ENCODE measurements around the gene TADA2B. TPM values are rescaled to one million over a fixed set of nuclear protein-coding genes. Genes with fewer than 3 reads are reported as not detected.

The TADA2B gene
- total RNA-seq, 2 donors from 2014 or later: 17.3 to 17.5 TPM

DNA sequence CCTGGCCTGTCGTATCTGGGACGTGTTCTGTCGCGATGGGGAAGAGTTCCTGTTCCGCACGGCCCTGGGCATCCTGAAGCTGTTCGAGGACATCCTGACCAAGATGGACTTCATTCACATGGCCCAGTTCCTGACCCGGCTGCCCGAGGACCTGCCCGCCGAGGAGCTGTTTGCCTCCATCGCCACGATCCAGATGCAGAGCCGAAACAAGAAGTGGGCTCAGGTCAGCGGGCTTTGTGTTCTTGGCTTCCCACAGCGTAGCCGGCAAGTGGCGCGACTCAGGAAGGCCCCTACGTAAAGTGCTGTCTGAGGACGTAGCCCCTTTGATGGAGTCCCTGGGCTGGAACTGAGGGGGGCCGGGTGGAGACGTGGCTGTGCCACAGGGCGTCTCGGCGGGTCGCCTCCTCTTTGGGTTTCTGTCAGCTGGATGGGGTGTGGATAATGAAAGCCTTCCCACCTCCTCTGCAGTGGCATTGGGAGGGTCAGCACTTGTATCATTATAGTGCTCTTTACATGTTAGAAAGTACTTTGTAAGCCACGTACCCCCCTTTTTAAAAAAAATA lies 18.1 kb upstream of the TADA2B start:
- H3K4me3 ChIP-seq (ENCODE audit: low read length): no peak overlapping the region
- peak overlapping the region; percentile 7 for H3K27ac Mint-ChIP-seq
- H3K27me3 Mint-ChIP-seq (ENCODE audit: insufficient read depth): no peaks in the 10 kb centered on the region
- H3K4me1 ChIP-seq (ENCODE audit: control insufficient read depth, insufficient read depth, low read length): no peaks in the 10 kb centered on the region
- H3K4me1 Mint-ChIP-seq: peaks cover 2% of the 10 kb centered on the region
- no peak for TF ChIP-seq CTCF (conservative IDR thresholded peaks at IDR 0.05)
- no peak for DNase-seq
- 94 to 97% methylated on average over 18 to 28 of the region's 28 CpGs for WGBS, 2 experiments (ENCODE audit: insufficient coverage in 1 of 2, insufficient read length in 1 of 2)
- H3K9me3 ChIP-seq (ENCODE audit: control insufficient read depth, low read length): no peaks in the 10 kb centered on the region
- H3K4me3 Mint-ChIP-seq: no peak overlapping the region
- peaks cover 69% of the 10 kb centered on the region for H3K36me3 Mint-ChIP-seq (ENCODE audit: low read depth)
- H3K9me3 Mint-ChIP-seq: no peaks in the 10 kb centered on the region
- peaks cover 67% of the 10 kb centered on the region for H3K36me3 ChIP-seq (ENCODE audit: control insufficient read depth, insufficient read depth, low read length)
- H3K27me3 ChIP-seq (ENCODE audit: control insufficient read depth, insufficient read depth, low read length, poor library complexity, severe bottlenecking): no peaks in the 10 kb centered on the region
- no peak overlapping the region for H3K27ac ChIP-seq (ENCODE audit: low read depth, low read length)
- H3K9ac ChIP-seq (ENCODE audit: extremely low read depth, low read length, poor library complexity, severe bottlenecking): no peak overlapping the region

DNA sequence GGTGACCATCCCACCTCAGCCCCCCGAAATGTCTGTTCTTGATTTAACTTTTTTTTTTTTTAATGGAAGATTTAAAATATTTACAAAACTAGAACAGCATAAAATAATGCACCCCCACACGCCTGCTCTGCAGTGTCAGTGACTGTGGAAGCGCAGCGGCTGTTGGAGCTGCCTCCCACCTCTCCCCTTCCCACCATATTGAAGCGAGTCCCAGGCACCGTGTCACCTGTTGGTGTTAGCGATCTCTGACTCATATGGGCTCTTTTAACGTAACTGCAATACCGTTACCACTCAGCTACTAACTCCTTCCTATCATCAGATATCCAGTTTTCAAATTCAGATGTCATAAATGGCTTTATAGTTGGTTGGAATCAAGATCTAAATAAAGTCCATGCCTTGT lies 17.1 kb upstream of the TADA2B start:
- H3K27ac Mint-ChIP-seq: peak overlapping the region; percentile 64
- 90 to 95% methylated on average over 5 to 9 of the region's 9 CpGs for WGBS, 2 experiments (ENCODE audit: insufficient coverage in 1 of 2, insufficient read length in 1 of 2)
- Histone ChIP-seq H3K27me3 (ENCODE audit: control insufficient read depth, insufficient read depth, low read length, poor library complexity, severe bottlenecking) (no peaks in the 10 kb centered on the region), H3K36me3 (ENCODE audit: control insufficient read depth, insufficient read depth, low read length) (peaks cover 64% of the 10 kb centered on the region), H3K9me3 (ENCODE audit: control insufficient read depth, low read length) (no peaks in the 10 kb centered on the region), H3K9ac (ENCODE audit: extremely low read depth, low read length, poor library complexity, severe bottlenecking) (no peak overlapping the region), H3K4me3 (ENCODE audit: low read length) (no peak overlapping the region), H3K27ac (ENCODE audit: low read depth, low read length) (no peak overlapping the region), H3K4me1 (ENCODE audit: control insufficient read depth, insufficient read depth, low read length) (no peaks in the 10 kb centered on the region)
- no peak overlapping the region for H3K4me3 Mint-ChIP-seq
- no peak for DNase-seq
- no peak for TF ChIP-seq CTCF (conservative IDR thresholded peaks at IDR 0.05)
- no peaks in the 10 kb centered on the region for H3K9me3 Mint-ChIP-seq
- H3K4me1 Mint-ChIP-seq: no peaks in the 10 kb centered on the region
- no peaks in the 10 kb centered on the region for H3K27me3 Mint-ChIP-seq (ENCODE audit: insufficient read depth)
- peaks cover 74% of the 10 kb centered on the region for H3K36me3 Mint-ChIP-seq (ENCODE audit: low read depth)

DNA sequence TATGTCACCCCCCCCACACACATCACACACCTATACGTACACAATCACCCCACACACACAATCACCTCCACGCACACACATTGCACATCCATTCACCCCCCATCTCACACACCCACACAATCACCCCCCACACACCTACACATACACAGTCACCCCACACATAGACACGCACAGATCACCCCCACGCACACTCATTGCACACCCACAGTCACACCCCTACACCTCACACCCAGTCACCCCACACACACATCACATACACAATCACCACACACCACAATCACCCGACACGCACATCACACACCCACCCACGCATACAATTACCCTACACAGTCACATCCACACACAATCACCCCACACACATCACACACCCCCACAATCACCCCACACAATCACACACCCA lies 15.9 kb upstream of the TADA2B start:
- no peak overlapping the region for H3K27ac Mint-ChIP-seq
- no peak for TF ChIP-seq CTCF (conservative IDR thresholded peaks at IDR 0.05)
- Histone ChIP-seq H3K9me3 (ENCODE audit: control insufficient read depth, low read length) (no peaks in the 10 kb centered on the region), H3K27me3 (ENCODE audit: control insufficient read depth, insufficient read depth, low read length, poor library complexity, severe bottlenecking) (no peaks in the 10 kb centered on the region), H3K27ac (ENCODE audit: low read depth, low read length) (no peak overlapping the region), H3K4me1 (ENCODE audit: control insufficient read depth, insufficient read depth, low read length) (no peaks in the 10 kb centered on the region), H3K9ac (ENCODE audit: extremely low read depth, low read length, poor library complexity, severe bottlenecking) (no peak overlapping the region), H3K4me3 (ENCODE audit: low read length) (no peak overlapping the region), H3K36me3 (ENCODE audit: control insufficient read depth, insufficient read depth, low read length) (peaks cover 67% of the 10 kb centered on the region)
- DNase-seq: no peak
- no peaks in the 10 kb centered on the region for H3K4me1 Mint-ChIP-seq
- H3K36me3 Mint-ChIP-seq (ENCODE audit: low read depth): peaks cover 75% of the 10 kb centered on the region
- no peaks in the 10 kb centered on the region for H3K27me3 Mint-ChIP-seq (ENCODE audit: insufficient read depth)
- no peaks in the 10 kb centered on the region for H3K9me3 Mint-ChIP-seq
- 97% methylated on average over 7 of the region's 7 CpGs; no CpG with 5 or more reads in 1 of the 2 experiments for WGBS, 2 experiments (ENCODE audit: insufficient coverage in 1 of 2, insufficient read length in 1 of 2)
- no peak overlapping the region for H3K4me3 Mint-ChIP-seq
